NCI-H1092 (cell line): ENCODE measurements around the gene HNMT.
A peak's percentile ranks its signal among the peaks of the same experiment; 100 is the strongest.
"Not testable (repeated sequence)": the region's sequence is repeated elsewhere in the genome, so short reads cannot be mapped to it uniquely, and the experiment has no call there.

Experiments
- DNase-seq: peaks from one replicate; lab custom pipeline; 2025; lab: John Stamatoyannopoulos, UW

Gene HNMT

GRCh38 chr2:137964066-137964858 lies at the start of gene HNMT:
HNMT (plus strand) TSS chr2:137964473; CDS start chr2:137964492, 19 bp downstream.
- DNase-seq = no peak

GRCh38 chr2:137921105-137921880 lies 43.0 kb upstream of the HNMT start:
- no peak for DNase-seq

GRCh38 chr2:137922171-137922570 lies 42.1 kb upstream of the HNMT start:
- DNase-seq = not testable (repeated sequence)

GRCh38 chr2:137924019-137924418 lies 40.3 kb upstream of the HNMT start:
- DNase-seq = no peak

GRCh38 chr2:137925599-137925998 lies 38.7 kb upstream of the HNMT start:
- no peak for DNase-seq

GRCh38 chr2:137927846-137928245 lies 36.4 kb upstream of the HNMT start:
- DNase-seq = no peak

GRCh38 chr2:137928547-137929518 lies 35.4 kb upstream of the HNMT start:
- DNase-seq = no peak

GRCh38 chr2:137929519-137929916 lies 34.8 kb upstream of the HNMT start:
- DNase-seq = peak; percentile 11

GRCh38 chr2:137930146-137930545 lies 34.1 kb upstream of the HNMT start:
- DNase-seq = no peak

GRCh38 chr2:137935591-137935990 lies 28.7 kb upstream of the HNMT start:
- DNase-seq = no peak

- no peak for DNase-seq
These were observed 27.0 kb upstream of the HNMT start for GRCh38 chr2:137937246-137937645.

GRCh38 chr2:137937778-137938177 lies 26.5 kb upstream of the HNMT start:
- DNase-seq = no peak

GRCh38 chr2:137938204-137938603 lies 26.1 kb upstream of the HNMT start:
- no peak for DNase-seq

GRCh38 chr2:137939026-137939425 lies 25.2 kb upstream of the HNMT start:
- no peak for DNase-seq

GRCh38 chr2:137940154-137940553 lies 24.1 kb upstream of the HNMT start:
- DNase-seq = no peak

GRCh38 chr2:137942037-137942832 lies 22.0 kb upstream of the HNMT start:
- DNase-seq = no peak

- DNase-seq = no peak
These were observed 21.2 kb upstream of the HNMT start for GRCh38 chr2:137942833-137943677.

- DNase-seq = no peak
These were observed 20.5 kb upstream of the HNMT start for GRCh38 chr2:137943678-137944347.

GRCh38 chr2:137944714-137945113 lies 19.6 kb upstream of the HNMT start:
- no peak for DNase-seq

- no peak for DNase-seq
These were observed 19.0 kb upstream of the HNMT start for GRCh38 chr2:137945229-137945628.
